Adrenal gland (tissue), 5 donors: ENCODE measurements around the gene DCAF8L2.

Experiments used
- CTCF ChIP-seq, 6 experiments: fragments of 450-650 bp in 4 of 6; fragments of 200-600 bp in 2 of 6; sonication (generic) in 1 of 6; IDR thresholded peaks; 1 replicate in 5 of 6; 2 replicates in 1 of 6; pipeline versions ENCODE4 v1.5.1 to v1.8.0; 2016 to 2021; ENCODE audit warnings: antibody characterized with exemption in 6 of 6, mild to moderate bottlenecking in 2 of 6, moderate library complexity in 1 of 6
- POLR2A ChIP-seq, 2 donors: fragments of 450-650 bp; IDR thresholded peaks; one replicate each; pipeline ENCODE4 v1.6.1; 2017; ENCODE audit warnings: antibody characterized with exemption in 2 of 2, mild to moderate bottlenecking in 2 of 2, moderate library complexity in 1 of 2
- donor health status: DM: no; HTN: no; CAD: no.

DNA sequence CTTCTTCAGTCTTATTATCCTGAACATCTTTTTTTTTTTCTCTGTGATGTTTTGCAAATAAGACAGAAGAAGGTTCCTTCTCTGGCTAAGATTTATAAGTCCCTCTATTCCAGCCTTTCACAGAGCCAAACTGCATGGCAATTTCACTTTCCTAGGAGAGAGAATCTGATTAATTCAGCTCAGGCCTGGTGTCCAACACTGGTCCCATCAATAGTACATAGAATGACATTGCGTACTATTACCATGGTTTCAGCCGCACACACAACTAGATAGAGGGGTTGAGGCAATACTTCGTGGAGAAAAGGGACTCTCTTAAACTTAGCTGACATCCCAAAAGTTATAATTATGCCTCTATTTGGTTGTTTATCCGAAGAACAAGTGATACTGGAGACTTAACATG, 18.5 kb downstream of the DCAF8L2 start:
- TF ChIP-seq CTCF (IDR thresholded peaks at IDR 0.05) (no peak), POLR2A (IDR thresholded peaks at IDR 0.05) (no peak)
